ENCODE data around the gene PRKCD.
A peak's percentile ranks its signal among the peaks of the same experiment; 100 is the strongest.

The PRKCD gene

DNA sequence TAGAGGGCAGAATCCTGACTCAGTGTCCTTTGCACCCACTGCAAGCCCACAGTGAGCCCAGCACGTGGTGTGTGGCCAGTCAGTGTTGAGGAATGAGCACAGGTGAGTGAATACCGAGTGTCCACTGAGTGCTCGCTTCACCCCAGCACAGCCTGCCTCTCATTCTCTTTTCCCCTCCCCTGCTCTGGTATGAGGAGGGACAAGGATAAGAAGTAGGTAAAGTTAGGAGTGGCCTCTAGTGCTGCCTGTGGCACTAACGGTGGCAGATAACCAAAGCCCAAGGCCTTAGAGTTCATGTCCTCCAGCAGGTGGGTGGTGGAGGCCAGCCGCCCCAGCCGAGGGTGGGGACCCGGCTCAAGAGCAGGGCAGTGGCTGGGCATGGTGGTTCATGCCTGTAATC is 38.0 kb downstream of the PRKCD start:
- no peak overlapping the region for H2BK5ac ChIP-seq (ENCODE audit: low read length)
- H2AFZ ChIP-seq (ENCODE audit: low read length), result no peak overlapping the region
- DNase-seq (ENCODE audit: low spot score), result no peak
- H3K4me1 ChIP-seq (ENCODE audit: control insufficient read depth in 2 of 2, insufficient read depth in 1 of 2, low read depth in 1 of 2, low read length in 2 of 2), result peaks cover 0 to 8% of the 10 kb centered on the region in 2 donors
- H3K79me1 ChIP-seq (ENCODE audit: low read depth, low read length), result no peaks in the 10 kb centered on the region
- no peak overlapping the region for H2BK120ac ChIP-seq (ENCODE audit: low read depth, low read length)
- peak overlapping the region; percentile 58 for H2AK5ac ChIP-seq (ENCODE audit: low read depth, low read length)
- H3K14ac ChIP-seq (ENCODE audit: low read length), result no peak overlapping the region
- no peaks in the 10 kb centered on the region for H3K36me3 ChIP-seq (replicated peaks in 1 of 2; ENCODE audit: control insufficient read depth in 2 of 2, insufficient read depth in 2 of 2, low read length in 2 of 2)
- H3K4ac ChIP-seq (ENCODE audit: low read length), result peak overlapping the region; percentile 68
- WGBS, 2 donors (ENCODE audit: extremely low coverage in 2 of 2, insufficient read length in 2 of 2, insufficient replicate concordance in 1 of 2), result no CpG with 5 or more reads among the region's 7 CpGs
- H3K9ac ChIP-seq (ENCODE audit: low read depth, low read length, poor library complexity), result no peak overlapping the region
- no peak overlapping the region for H3K27ac ChIP-seq (replicated peaks; ENCODE audit: low read length)
- no peak overlapping the region for H4K91ac ChIP-seq (ENCODE audit: low read depth, low read length, poor library complexity)
- H3K4me2 ChIP-seq (ENCODE audit: insufficient read depth, low read length, poor library complexity, severe bottlenecking), result no peak overlapping the region
- H2BK12ac ChIP-seq (ENCODE audit: low read length), result no peak overlapping the region
- H4K8ac ChIP-seq (ENCODE audit: low read depth, low read length), result no peak overlapping the region
- H3K4me3 ChIP-seq (ENCODE audit: low read length in 2 of 2), result no peak overlapping the region
- peak overlapping the region; percentile 24 for H2BK15ac ChIP-seq (ENCODE audit: low read length)
- H3K18ac ChIP-seq (ENCODE audit: low read length), result peak overlapping the region; percentile 53
- H3K9me3 ChIP-seq (replicated peaks in 1 of 2; ENCODE audit: control insufficient read depth in 2 of 2, insufficient read depth in 1 of 2, low read depth in 1 of 2, low read length in 2 of 2), result peaks cover 3 to 9% of the 10 kb centered on the region in 2 donors
- H3K27me3 ChIP-seq (ENCODE audit: control insufficient read depth in 3 of 3, insufficient read depth in 3 of 3, low read depth in 1 of 3, low read length in 3 of 3), result peaks cover 0 to 17% (median 0%) of the 10 kb centered on the region in 3 experiments
- no peak overlapping the region for H3K23ac ChIP-seq (ENCODE audit: low read depth, low read length, poor library complexity)

- no peak overlapping the region for H2BK120ac ChIP-seq (ENCODE audit: low read depth, low read length)
- no peak overlapping the region for H3K4me2 ChIP-seq (ENCODE audit: insufficient read depth, low read length, poor library complexity, severe bottlenecking)
- H3K9me3 ChIP-seq (replicated peaks in 1 of 2; ENCODE audit: control insufficient read depth in 2 of 2, insufficient read depth in 1 of 2, low read depth in 1 of 2, low read length in 2 of 2), result peaks cover 3 to 9% of the 10 kb centered on the region in 2 donors
- H2BK15ac ChIP-seq (ENCODE audit: low read length), result no peak overlapping the region
- H4K91ac ChIP-seq (ENCODE audit: low read depth, low read length, poor library complexity), result no peak overlapping the region
- no peak for DNase-seq (ENCODE audit: low spot score)
- peaks cover 0 to 9% (median 0%) of the 10 kb centered on the region in 3 experiments for H3K27me3 ChIP-seq (ENCODE audit: control insufficient read depth in 3 of 3, insufficient read depth in 3 of 3, low read depth in 1 of 3, low read length in 3 of 3)
- H3K23ac ChIP-seq (ENCODE audit: low read depth, low read length, poor library complexity), result no peak overlapping the region
- no peak overlapping the region for H2AFZ ChIP-seq (ENCODE audit: low read length)
- no peak overlapping the region for H4K8ac ChIP-seq (ENCODE audit: low read depth, low read length)
- no peak overlapping the region for H2BK5ac ChIP-seq (ENCODE audit: low read length)
- no peak overlapping the region for H2BK12ac ChIP-seq (ENCODE audit: low read length)
- no peaks in the 10 kb centered on the region for H3K79me1 ChIP-seq (ENCODE audit: low read depth, low read length)
- H3K36me3 ChIP-seq (replicated peaks in 1 of 2; ENCODE audit: control insufficient read depth in 2 of 2, insufficient read depth in 2 of 2, low read length in 2 of 2), result no peaks in the 10 kb centered on the region
- WGBS, 2 donors (ENCODE audit: extremely low coverage in 2 of 2, insufficient read length in 2 of 2, insufficient replicate concordance in 1 of 2), result no CpG with 5 or more reads among the region's 3 CpGs
- no peak overlapping the region for H3K9ac ChIP-seq (ENCODE audit: low read depth, low read length, poor library complexity)
- no peak overlapping the region for H3K14ac ChIP-seq (ENCODE audit: low read length)
- peak overlapping the region; percentile 30 for H3K4ac ChIP-seq (ENCODE audit: low read length)
- H3K27ac ChIP-seq (replicated peaks; ENCODE audit: low read length), result no peak overlapping the region
- H3K4me1 ChIP-seq (ENCODE audit: control insufficient read depth in 2 of 2, insufficient read depth in 1 of 2, low read depth in 1 of 2, low read length in 2 of 2), result peaks cover 0 to 4% of the 10 kb centered on the region in 2 donors
- no peak overlapping the region for H3K18ac ChIP-seq (ENCODE audit: low read length)
- H3K4me3 ChIP-seq (ENCODE audit: low read length in 2 of 2), result no peak overlapping the region
- H2AK5ac ChIP-seq (ENCODE audit: low read depth, low read length), result no peak overlapping the region
Measured at GRCh38 chr3:53199834-53200233, 38.8 kb downstream of the PRKCD start.

DNA sequence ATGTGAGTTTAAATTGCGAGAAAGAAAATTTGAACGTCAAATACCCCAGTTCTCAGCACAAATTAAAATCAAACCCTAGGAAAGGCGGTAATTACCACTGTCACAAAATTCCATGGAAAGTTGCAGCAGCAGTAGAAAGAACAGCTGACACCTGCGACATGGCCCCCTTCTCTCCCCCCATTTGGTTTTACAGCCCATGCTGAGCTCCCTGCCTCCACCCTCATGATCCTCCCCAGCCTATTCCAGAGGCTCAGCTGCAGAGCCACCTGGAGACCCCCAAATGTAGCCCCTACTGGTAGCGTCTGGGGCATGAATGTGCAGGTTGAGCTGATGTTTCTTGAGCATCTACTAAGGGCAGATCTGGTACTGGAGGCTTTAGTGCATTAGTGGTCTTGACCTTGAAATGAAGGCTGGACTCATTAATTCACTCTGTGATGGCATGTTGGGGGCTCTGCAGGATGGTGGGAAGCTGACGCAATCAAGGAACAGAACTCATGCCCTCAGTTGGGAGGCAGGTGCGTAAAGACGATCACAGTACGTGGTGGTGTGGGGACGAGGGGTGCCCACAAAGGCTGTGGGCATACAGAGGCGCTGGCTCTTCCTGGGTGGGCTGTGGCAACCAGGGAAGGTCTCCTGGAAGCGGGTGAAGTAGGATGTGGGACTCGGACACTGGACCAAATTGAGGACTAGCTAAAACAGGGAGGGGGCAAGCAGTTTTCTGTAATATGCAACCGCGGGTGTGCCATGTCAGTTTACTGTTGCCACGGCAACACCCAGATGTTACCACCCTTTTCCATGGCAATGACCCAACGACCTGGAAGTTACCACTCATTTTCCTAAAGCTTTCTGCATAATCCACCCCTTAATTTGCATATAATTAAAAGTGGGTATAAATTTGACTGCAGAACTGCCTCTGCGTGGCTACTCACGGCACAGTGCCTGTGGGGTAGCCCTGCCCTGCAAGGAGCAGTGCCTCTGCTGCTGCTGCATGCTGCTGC is 39.8 kb downstream of the PRKCD start:
- H4K8ac ChIP-seq (ENCODE audit: low read depth, low read length), result no peak overlapping the region
- peaks cover 0 to 2% of the 10 kb centered on the region in 2 donors for H3K4me1 ChIP-seq (ENCODE audit: control insufficient read depth in 2 of 2, insufficient read depth in 1 of 2, low read depth in 1 of 2, low read length in 2 of 2)
- no peak overlapping the region for H3K23ac ChIP-seq (ENCODE audit: low read depth, low read length, poor library complexity)
- no peak overlapping the region for H3K4me2 ChIP-seq (ENCODE audit: insufficient read depth, low read length, poor library complexity, severe bottlenecking)
- no peak overlapping the region for H2BK12ac ChIP-seq (ENCODE audit: low read length)
- H3K18ac ChIP-seq (ENCODE audit: low read length), result no peak overlapping the region
- no peaks in the 10 kb centered on the region for H3K27me3 ChIP-seq (ENCODE audit: control insufficient read depth in 3 of 3, insufficient read depth in 3 of 3, low read depth in 1 of 3, low read length in 3 of 3)
- no peak overlapping the region for H3K9ac ChIP-seq (ENCODE audit: low read depth, low read length, poor library complexity)
- H3K79me1 ChIP-seq (ENCODE audit: low read depth, low read length), result no peaks in the 10 kb centered on the region
- no peak overlapping the region for H3K4ac ChIP-seq (ENCODE audit: low read length)
- H2BK120ac ChIP-seq (ENCODE audit: low read depth, low read length), result no peak overlapping the region
- no peak overlapping the region for H2AK5ac ChIP-seq (ENCODE audit: low read depth, low read length)
- WGBS, 2 donors (ENCODE audit: extremely low coverage in 2 of 2, insufficient read length in 2 of 2, insufficient replicate concordance in 1 of 2), result no CpG with 5 or more reads among the region's 19 CpGs
- no peak overlapping the region for H3K27ac ChIP-seq (replicated peaks; ENCODE audit: low read length)
- DNase-seq (ENCODE audit: low spot score), result no peak
- H3K36me3 ChIP-seq (replicated peaks in 1 of 2; ENCODE audit: control insufficient read depth in 2 of 2, insufficient read depth in 2 of 2, low read length in 2 of 2), result no peaks in the 10 kb centered on the region
- no peak overlapping the region for H2AFZ ChIP-seq (ENCODE audit: low read length)
- H3K4me3 ChIP-seq (ENCODE audit: low read length in 2 of 2), result peak overlapping the region in 1 of 2 donors; percentile 63
- no peak overlapping the region for H4K91ac ChIP-seq (ENCODE audit: low read depth, low read length, poor library complexity)
- H2BK15ac ChIP-seq (ENCODE audit: low read length), result no peak overlapping the region
- no peak overlapping the region for H2BK5ac ChIP-seq (ENCODE audit: low read length)
- H3K14ac ChIP-seq (ENCODE audit: low read length), result no peak overlapping the region
- H3K9me3 ChIP-seq (replicated peaks in 1 of 2; ENCODE audit: control insufficient read depth in 2 of 2, insufficient read depth in 1 of 2, low read depth in 1 of 2, low read length in 2 of 2), result peaks cover 3 to 9% of the 10 kb centered on the region in 2 donors

- Histone ChIP-seq H2BK5ac (ENCODE audit: low read length) (peak overlapping the region; percentile 24), H3K27ac (replicated peaks; ENCODE audit: low read length) (no peak overlapping the region), H3K27me3 (ENCODE audit: control insufficient read depth in 3 of 3, insufficient read depth in 3 of 3, low read depth in 1 of 3, low read length in 3 of 3) (no peaks in the 10 kb centered on the region), H4K8ac (ENCODE audit: low read depth, low read length) (peak overlapping the region; percentile 82), H2BK15ac (ENCODE audit: low read length) (no peak overlapping the region), H3K18ac (ENCODE audit: low read length) (peak overlapping the region; percentile 38), H3K9me3 (replicated peaks in 1 of 2; ENCODE audit: control insufficient read depth in 2 of 2, insufficient read depth in 1 of 2, low read depth in 1 of 2, low read length in 2 of 2) (peaks cover 3 to 9% of the 10 kb centered on the region in 2 donors), H3K14ac (ENCODE audit: low read length) (no peak overlapping the region), H3K9ac (ENCODE audit: low read depth, low read length, poor library complexity) (peak overlapping the region; percentile 60), H2BK12ac (ENCODE audit: low read length) (peak overlapping the region; percentile 58), H2AK5ac (ENCODE audit: low read depth, low read length) (peak overlapping the region; percentile 28), H3K36me3 (replicated peaks in 1 of 2; ENCODE audit: control insufficient read depth in 2 of 2, insufficient read depth in 2 of 2, low read length in 2 of 2) (no peaks in the 10 kb centered on the region), H3K4ac (ENCODE audit: low read length) (no peak overlapping the region), H3K79me1 (ENCODE audit: low read depth, low read length) (no peaks in the 10 kb centered on the region), H3K4me2 (ENCODE audit: insufficient read depth, low read length, poor library complexity, severe bottlenecking) (no peak overlapping the region), H3K23ac (ENCODE audit: low read depth, low read length, poor library complexity) (peak overlapping the region; percentile 31), H3K4me1 (ENCODE audit: control insufficient read depth in 2 of 2, insufficient read depth in 1 of 2, low read depth in 1 of 2, low read length in 2 of 2) (no peaks in the 10 kb centered on the region), H3K4me3 (ENCODE audit: low read length in 2 of 2) (no peak overlapping the region), H2AFZ (ENCODE audit: low read length) (no peak overlapping the region), H4K91ac (ENCODE audit: low read depth, low read length, poor library complexity) (no peak overlapping the region), H2BK120ac (ENCODE audit: low read depth, low read length) (no peak overlapping the region)
- whole genome bisulfite sequencing, 2 donors (ENCODE audit: extremely low coverage in 2 of 2, insufficient read length in 2 of 2, insufficient replicate concordance in 1 of 2), result no CpG with 5 or more reads among the region's 14 CpGs
- no peak for DNase-seq (ENCODE audit: low spot score)
Measured at GRCh38 chr3:53202331-53203015, 41.5 kb downstream of the PRKCD start.
